Measurements from ENCODE around the gene CYSLTR1. TPM values are rescaled to one million over a fixed set of nuclear protein-coding genes. Genes with fewer than 3 reads are reported as not detected.
"Not testable (repeated sequence)": the region's sequence is repeated elsewhere in the genome, so short reads cannot be mapped to it uniquely, and the experiment has no call there.

CYSLTR1 gene
- total RNA-seq, 1 experiment from 2014 or later = 0.11 TPM

GRCh38 chrX:78315745-78316144, 11.7 kb downstream of the CYSLTR1 start:
- no peaks in the 10 kb centered on the region for H3K27me3 ChIP-seq (replicated peaks)
- no peaks in the 10 kb centered on the region for H3K36me3 ChIP-seq
- no peaks in the 10 kb centered on the region for H3K9me3 ChIP-seq (replicated peaks)
- DNase-seq (ENCODE audit: low read depth in 1 of 2, low spot score in 2 of 2) = no peak
- H3K27ac ChIP-seq = no peak overlapping the region
- no peak overlapping the region for H3K4me3 ChIP-seq
- H3K4me1 ChIP-seq (replicated peaks) = no peaks in the 10 kb centered on the region

- no peak overlapping the region for H3K27ac ChIP-seq
- no peaks in the 10 kb centered on the region for H3K4me1 ChIP-seq (replicated peaks)
- no peak overlapping the region for H3K4me3 ChIP-seq
- H3K36me3 ChIP-seq = no peaks in the 10 kb centered on the region
- no peak for DNase-seq (ENCODE audit: low read depth in 1 of 2, low spot score in 2 of 2)
- H3K9me3 ChIP-seq (replicated peaks) = no peaks in the 10 kb centered on the region
- H3K27me3 ChIP-seq (replicated peaks) = no peaks in the 10 kb centered on the region
Observed at GRCh38 chrX:78314561-78314960, 12.8 kb downstream of the CYSLTR1 start.

- Histone ChIP-seq H3K27ac (no peak overlapping the region), H3K27me3 (replicated peaks) (no peaks in the 10 kb centered on the region), H3K9me3 (replicated peaks) (no peaks in the 10 kb centered on the region), H3K4me1 (replicated peaks) (no peaks in the 10 kb centered on the region), H3K4me3 (no peak overlapping the region), H3K36me3 (no peaks in the 10 kb centered on the region)
- DNase-seq (ENCODE audit: low read depth in 1 of 2, low spot score in 2 of 2) = no peak
Observed at GRCh38 chrX:78313526-78313925, 13.9 kb downstream of the CYSLTR1 start.

GRCh38 chrX:78307665-78308064, 19.7 kb downstream of the CYSLTR1 start:
- no peak overlapping the region for H3K27ac ChIP-seq
- no peak for DNase-seq (ENCODE audit: low read depth in 1 of 2, low spot score in 2 of 2)
- no peaks in the 10 kb centered on the region for H3K36me3 ChIP-seq
- H3K27me3 ChIP-seq (replicated peaks) = no peaks in the 10 kb centered on the region
- no peak overlapping the region for H3K4me3 ChIP-seq
- no peaks in the 10 kb centered on the region for H3K4me1 ChIP-seq (replicated peaks)
- no peaks in the 10 kb centered on the region for H3K9me3 ChIP-seq (replicated peaks)

- Histone ChIP-seq H3K4me3 (no peak overlapping the region), H3K36me3 (no peaks in the 10 kb centered on the region), H3K9me3 (replicated peaks) (no peaks in the 10 kb centered on the region), H3K4me1 (replicated peaks) (no peaks in the 10 kb centered on the region), H3K27ac (no peak overlapping the region), H3K27me3 (replicated peaks) (no peaks in the 10 kb centered on the region)
- no peak for DNase-seq (ENCODE audit: low read depth in 1 of 2, low spot score in 2 of 2)
Observed at GRCh38 chrX:78303086-78303485, 24.3 kb downstream of the CYSLTR1 start.

- H3K36me3 ChIP-seq; H3K9me3 ChIP-seq (replicated peaks); DNase-seq (ENCODE audit: low read depth in 1 of 2, low spot score in 2 of 2); H3K4me1 ChIP-seq (replicated peaks); H3K4me3 ChIP-seq; H3K27me3 ChIP-seq (replicated peaks); H3K27ac ChIP-seq: not testable (repeated sequence)
Observed at GRCh38 chrX:78300933-78301332, 26.5 kb downstream of the CYSLTR1 start.

GRCh38 chrX:78283511-78283910, 43.9 kb downstream of the CYSLTR1 start:
- no peaks in the 10 kb centered on the region for H3K9me3 ChIP-seq (replicated peaks)
- no peaks in the 10 kb centered on the region for H3K27me3 ChIP-seq (replicated peaks)
- DNase-seq (ENCODE audit: low read depth in 1 of 2, low spot score in 2 of 2) = no peak
- H3K4me3 ChIP-seq = no peak overlapping the region
- no peaks in the 10 kb centered on the region for H3K36me3 ChIP-seq
- no peak overlapping the region for H3K27ac ChIP-seq
- no peaks in the 10 kb centered on the region for H3K4me1 ChIP-seq (replicated peaks)

- no peak for DNase-seq (ENCODE audit: low read depth in 1 of 2, low spot score in 2 of 2)
- no peak overlapping the region for H3K4me3 ChIP-seq
- no peaks in the 10 kb centered on the region for H3K36me3 ChIP-seq
- H3K27me3 ChIP-seq (replicated peaks) = no peaks in the 10 kb centered on the region
- H3K4me1 ChIP-seq (replicated peaks) = no peaks in the 10 kb centered on the region
- no peaks in the 10 kb centered on the region for H3K9me3 ChIP-seq (replicated peaks)
- H3K27ac ChIP-seq = no peak overlapping the region
Observed at GRCh38 chrX:78237127-78237526, 90.3 kb downstream of the CYSLTR1 start.

GRCh38 chrX:78226047-78226446, 101.4 kb downstream of the CYSLTR1 start:
- not testable (repeated sequence) for H3K36me3 ChIP-seq

More at GRCh38 chrX:78226047-78226446, 101.4 kb downstream of the CYSLTR1 start:
- not testable (repeated sequence) for H3K9me3 ChIP-seq (replicated peaks); H3K27ac ChIP-seq; H3K27me3 ChIP-seq (replicated peaks); H3K4me1 ChIP-seq (replicated peaks); DNase-seq (ENCODE audit: low read depth in 1 of 2, low spot score in 2 of 2); H3K4me3 ChIP-seq

Other genes starting within 250 kb of the CYSLTR1 start
- gene PGK1, start 223.4 kb downstream of the CYSLTR1 start, total RNA-seq (2014; rRNA removed; shearing (Covaris generic)) = 473 and 636 TPM in 2 replicates
- gene TAF9B, start 188.0 kb downstream of the CYSLTR1 start, total RNA-seq (2014; rRNA removed; shearing (Covaris generic)) = 31.4 and 53.8 TPM in 2 replicates

All from SJSA1 (cell line).